GM12878 (cell line): ENCODE measurements around the gene ACSF3. TPM values are rescaled to one million over a fixed set of nuclear protein-coding genes. Genes with fewer than 3 reads are reported as not detected.

Experiments used
- EED ChIP-seq: sonication (generic); IDR thresholded peaks from 2 replicates; pipeline ENCODE4 v1.6.1; 2016; ENCODE audit warnings: antibody characterized with exemption, low read depth
- ESRRA ChIP-seq: IDR thresholded peaks from 2 replicates; pipeline ENCODE4 v1.6.1; 2012; ENCODE audit warnings: mild to moderate bottlenecking, low read length, improper control_type of control experiment
- JUNB ChIP-seq: IDR thresholded peaks from 2 replicates; pipeline ENCODE4 v1.6.1; 2016; ENCODE audit warnings: antibody characterized with exemption, mild to moderate bottlenecking
- LARP7 ChIP-seq: fragments of 450-650 bp; IDR thresholded peaks from 2 replicates; pipeline ENCODE4 v1.6.1; 2017; ENCODE audit warnings: mild to moderate bottlenecking
- MTA3 ChIP-seq: IDR thresholded peaks from 2 replicates; pipeline ENCODE4 v1.6.1; 2012; ENCODE audit warnings: low read length, inconsistent platforms, borderline replicate concordance
- MYC ChIP-seq: IDR thresholded peaks from 2 replicates; pipeline ENCODE4 v1.6.1; 2011; ENCODE audit warnings: mild to moderate bottlenecking, low read length, moderate library complexity, inconsistent platforms; ENCODE audit not compliant: insufficient read depth, insufficient replicate concordance, insufficient read length, severe bottlenecking
- NFYA ChIP-seq: IDR thresholded peaks from 2 replicates; pipeline ENCODE4 v1.6.1; 2011; ENCODE audit warnings: low read depth, mild to moderate bottlenecking, low read length, improper control_type of control experiment, borderline replicate concordance
- NFYB ChIP-seq: IDR thresholded peaks from 2 replicates; pipeline ENCODE4 v1.6.1; 2011; ENCODE audit warnings: low read depth, mild to moderate bottlenecking, low read length, improper control_type of control experiment, moderate library complexity; ENCODE audit not compliant: insufficient read depth
- RAD21 ChIP-seq: IDR thresholded peaks from 2 replicates; pipeline ENCODE4 v1.6.1; 2011; ENCODE audit warnings: mild to moderate bottlenecking, low read depth, low read length, moderate library complexity; ENCODE audit not compliant: insufficient read depth
- STAT1 ChIP-seq: fragments of 450-650 bp; conservative IDR thresholded peaks from 2 replicates; pipeline ENCODE4 v1.6.1; 2014; ENCODE audit warnings: antibody characterized with exemption, mild to moderate bottlenecking
- polyA plus RNA-seq, 11 experiments: library from polyadenylated mRNA; depleted of rRNA in 4 of 11; unstranded in 6 of 11; stranded (reverse) in 5 of 11; fragments of >200 nt; fragmentation: Nextera tagmentation in 4 of 11; fragmentation: Illumina TruSeq in 1 of 11; extraction: Ambion mirVana in 4 of 11; extraction: Trizol in 1 of 11; gene quantifications; 1 replicate in 1 of 11; 2 replicates in 10 of 11; pipeline versions ENCODE4 v1.2.1 to v1.2.3, GENCODE V29; 2011 to 2016; ENCODE audit warnings: inconsistent platforms in 2 of 11, missing spikeins in 2 of 11, low read depth in 1 of 11
- total RNA-seq, 4 experiments: library from RNA; depleted of rRNA in 3 of 4; stranded (reverse); fragments of >200 nt in 3 of 4; fragmentation: Illumina TruSeq in 1 of 4; extraction: Trizol in 1 of 4; gene quantifications; 2 replicates each; pipeline versions ENCODE4 v1.2.1 to v1.2.3, GENCODE V29; 2013 to 2021
- TF ChIP-seq, protein P1 (sequence below): fragments of 450-650 bp; IDR thresholded peaks from 2 replicates; pipeline ENCODE4 v1.6.1; 2016; ENCODE audit warnings: mild to moderate bottlenecking
- TF ChIP-seq, protein P2 (sequence below): fragments of 450-650 bp; IDR thresholded peaks from 2 replicates; pipeline ENCODE4 v1.6.1; 2017; ENCODE audit warnings: mild to moderate bottlenecking, moderate library complexity

ACSF3 gene
- total and polyA plus RNA-seq, 10 of the 15 experiments (the other 5 are each of a cell fraction or from before 2014, with no cell fraction given) = 1.0 to 44.4 (median 25.8) TPM

DNA sequence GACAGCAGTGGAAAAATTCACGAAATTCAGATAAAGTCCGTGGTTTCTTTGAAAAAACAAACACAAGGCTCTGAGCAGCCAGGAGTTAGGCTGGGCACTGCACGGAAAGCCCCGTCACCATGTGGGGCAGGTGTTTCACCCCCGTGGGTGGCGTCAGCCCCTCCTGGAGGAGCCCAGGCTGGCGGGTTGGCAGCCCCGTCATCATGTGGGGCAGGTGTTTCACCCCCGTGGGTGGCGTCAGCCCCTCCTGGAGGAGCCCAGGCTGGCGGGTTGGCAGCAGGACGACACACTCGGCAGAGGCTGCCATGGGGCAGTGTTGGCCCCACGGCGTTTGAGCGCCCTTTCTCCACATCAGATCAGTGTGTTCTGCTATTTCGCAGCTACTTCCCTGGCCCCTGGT is 38.1 kb downstream of the ACSF3 start (continued):
- TF ChIP-seq, protein P1, sequence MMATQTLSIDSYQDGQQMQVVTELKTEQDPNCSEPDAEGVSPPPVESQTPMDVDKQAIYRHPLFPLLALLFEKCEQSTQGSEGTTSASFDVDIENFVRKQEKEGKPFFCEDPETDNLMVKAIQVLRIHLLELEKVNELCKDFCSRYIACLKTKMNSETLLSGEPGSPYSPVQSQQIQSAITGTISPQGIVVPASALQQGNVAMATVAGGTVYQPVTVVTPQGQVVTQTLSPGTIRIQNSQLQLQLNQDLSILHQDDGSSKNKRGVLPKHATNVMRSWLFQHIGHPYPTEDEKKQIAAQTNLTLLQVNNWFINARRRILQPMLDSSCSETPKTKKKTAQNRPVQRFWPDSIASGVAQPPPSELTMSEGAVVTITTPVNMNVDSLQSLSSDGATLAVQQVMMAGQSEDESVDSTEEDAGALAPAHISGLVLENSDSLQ = no peak
- TF ChIP-seq STAT1 (no peak), NFYB (no peak), MYC (no peak), MTA3 (no peak), LARP7 (no peak), RAD21 (no peak), EED (no peak), JUNB (no peak), NFYA (no peak), ESRRA (no peak)
- TF ChIP-seq, protein P2, sequence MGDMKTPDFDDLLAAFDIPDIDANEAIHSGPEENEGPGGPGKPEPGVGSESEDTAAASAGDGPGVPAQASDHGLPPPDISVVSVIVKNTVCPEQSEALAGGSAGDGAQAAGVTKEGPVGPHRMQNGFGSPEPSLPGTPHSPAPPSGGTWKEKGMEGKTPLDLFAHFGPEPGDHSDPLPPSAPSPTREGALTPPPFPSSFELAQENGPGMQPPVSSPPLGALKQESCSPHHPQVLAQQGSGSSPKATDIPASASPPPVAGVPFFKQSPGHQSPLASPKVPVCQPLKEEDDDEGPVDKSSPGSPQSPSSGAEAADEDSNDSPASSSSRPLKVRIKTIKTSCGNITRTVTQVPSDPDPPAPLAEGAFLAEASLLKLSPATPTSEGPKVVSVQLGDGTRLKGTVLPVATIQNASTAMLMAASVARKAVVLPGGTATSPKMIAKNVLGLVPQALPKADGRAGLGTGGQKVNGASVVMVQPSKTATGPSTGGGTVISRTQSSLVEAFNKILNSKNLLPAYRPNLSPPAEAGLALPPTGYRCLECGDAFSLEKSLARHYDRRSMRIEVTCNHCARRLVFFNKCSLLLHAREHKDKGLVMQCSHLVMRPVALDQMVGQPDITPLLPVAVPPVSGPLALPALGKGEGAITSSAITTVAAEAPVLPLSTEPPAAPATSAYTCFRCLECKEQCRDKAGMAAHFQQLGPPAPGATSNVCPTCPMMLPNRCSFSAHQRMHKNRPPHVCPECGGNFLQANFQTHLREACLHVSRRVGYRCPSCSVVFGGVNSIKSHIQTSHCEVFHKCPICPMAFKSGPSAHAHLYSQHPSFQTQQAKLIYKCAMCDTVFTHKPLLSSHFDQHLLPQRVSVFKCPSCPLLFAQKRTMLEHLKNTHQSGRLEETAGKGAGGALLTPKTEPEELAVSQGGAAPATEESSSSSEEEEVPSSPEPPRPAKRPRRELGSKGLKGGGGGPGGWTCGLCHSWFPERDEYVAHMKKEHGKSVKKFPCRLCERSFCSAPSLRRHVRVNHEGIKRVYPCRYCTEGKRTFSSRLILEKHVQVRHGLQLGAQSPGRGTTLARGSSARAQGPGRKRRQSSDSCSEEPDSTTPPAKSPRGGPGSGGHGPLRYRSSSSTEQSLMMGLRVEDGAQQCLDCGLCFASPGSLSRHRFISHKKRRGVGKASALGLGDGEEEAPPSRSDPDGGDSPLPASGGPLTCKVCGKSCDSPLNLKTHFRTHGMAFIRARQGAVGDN = no peak
